Testis (tissue), 2 donors: ENCODE measurements around the gene IL1RL2.

Experiments used
- CTCF ChIP-seq, 3 experiments: fragments of 450-650 bp in 2 of 3; fragments of 200-600 bp in 1 of 3; sonication (generic) in 1 of 3; IDR thresholded peaks; one replicate each; pipeline ENCODE4 v1.5.1; 2016 to 2019; ENCODE audit warnings: antibody characterized with exemption in 3 of 3, mild to moderate bottlenecking in 2 of 3, moderate library complexity in 1 of 3
- POLR2A ChIP-seq: fragments of 450-650 bp; IDR thresholded peaks from one replicate; pipeline ENCODE4 v1.6.1; 2017; ENCODE audit warnings: antibody characterized with exemption, mild to moderate bottlenecking, moderate library complexity

DNA sequence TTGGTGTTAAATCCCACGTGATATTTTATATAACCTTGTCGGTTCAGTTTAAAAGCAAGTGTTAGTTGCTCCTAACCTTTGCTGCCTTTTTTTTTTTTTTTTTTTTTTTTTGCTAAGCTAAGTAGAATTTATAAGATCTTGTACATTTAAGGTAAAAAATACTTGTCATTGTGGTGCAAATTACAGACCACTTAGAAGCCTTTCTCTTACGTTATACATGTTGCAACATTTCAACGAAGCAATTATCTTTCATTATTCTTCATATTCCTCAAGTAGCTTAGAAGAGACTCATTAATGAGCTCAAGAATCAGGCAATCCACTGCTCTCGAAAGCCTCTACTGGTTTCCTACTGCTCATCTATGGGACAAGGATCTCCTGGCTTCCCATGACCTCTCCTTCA lies 14.9 kb upstream of the IL1RL2 start:
- TF ChIP-seq CTCF (IDR thresholded peaks at IDR 0.05), result no peak
- TF ChIP-seq POLR2A, result no peak
